ENCODE results near the gene PROSER3. TPM values are rescaled to one million over a fixed set of nuclear protein-coding genes. Genes with fewer than 3 reads are reported as not detected.
A peak's percentile ranks its signal among the peaks of the same experiment; 100 is the strongest.

The PROSER3 gene
- total and polyA plus RNA-seq, 2 donors (not counting 1 experiment from before 2014, with no cell fraction given), result 26.0 to 61.0 TPM

DNA sequence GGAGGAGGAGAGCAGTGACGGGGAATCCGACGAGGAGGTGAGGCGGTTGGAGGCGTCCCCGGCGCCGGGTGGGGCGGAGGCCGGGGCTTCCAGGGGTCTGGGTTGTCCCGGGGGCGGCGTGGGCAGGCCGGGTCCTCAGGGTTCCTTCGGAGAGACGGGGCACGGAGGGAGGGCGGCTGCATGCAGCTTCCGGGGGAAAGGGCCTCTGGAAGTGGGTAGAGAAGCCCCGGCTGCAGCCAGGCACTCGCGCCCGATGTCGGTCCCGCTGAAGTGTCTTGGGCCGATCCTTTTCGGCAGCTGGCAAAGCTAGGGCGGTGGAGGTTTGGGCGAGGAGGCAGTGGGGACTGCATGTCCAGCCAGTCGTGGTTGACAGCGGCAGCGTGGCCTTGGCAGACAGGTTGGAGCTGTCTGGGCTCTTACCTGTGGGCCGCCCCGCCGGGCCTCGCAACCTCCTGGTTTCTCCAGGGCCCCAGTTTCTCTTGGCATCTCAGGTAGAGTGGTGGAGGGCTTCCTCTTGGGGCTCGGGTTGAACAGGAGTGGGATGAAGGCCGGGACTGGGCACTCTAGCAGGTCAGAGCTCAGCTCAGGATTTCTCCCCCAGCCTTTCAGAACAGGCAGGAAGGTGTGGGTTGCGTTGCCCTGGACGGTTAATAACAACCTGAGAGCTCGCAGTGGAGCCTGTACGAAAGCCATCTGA lies 39.5 kb upstream of the PROSER3 start:
- H3K4me1 ChIP-seq (ENCODE audit: control insufficient read depth in 2 of 2, insufficient read depth in 2 of 2, low read length in 2 of 2), result peaks cover 19 to 51% of the 10 kb centered on the region in 2 donors
- ATAC-seq (ENCODE audit: low read depth) (no peak), DNase-seq (peak; percentile 57)
- no peaks in the 10 kb centered on the region for H3K9me3 ChIP-seq (ENCODE audit: control extremely low read depth in 1 of 3, control insufficient read depth in 2 of 3, insufficient read depth in 1 of 3, low read length in 2 of 3)
- intact Hi-C loops (cut with micrococcal nuclease), result loop anchor here (10.0 kb wide), 2 partner anchors 186 to 374 kb away; partner anchors contain the start of genes FFAR1, HCST, NFKBID and TYROBP
- H3K27me3 Mint-ChIP-seq, result no peaks in the 10 kb centered on the region
- TF ChIP-seq EZH2 (IDR thresholded peaks at IDR 0.05; ENCODE audit: borderline replicate concordance, insufficient read depth, low read depth, low read length, poor library complexity, severe bottlenecking), result no peak
- TF ChIP-seq, protein P1, sequence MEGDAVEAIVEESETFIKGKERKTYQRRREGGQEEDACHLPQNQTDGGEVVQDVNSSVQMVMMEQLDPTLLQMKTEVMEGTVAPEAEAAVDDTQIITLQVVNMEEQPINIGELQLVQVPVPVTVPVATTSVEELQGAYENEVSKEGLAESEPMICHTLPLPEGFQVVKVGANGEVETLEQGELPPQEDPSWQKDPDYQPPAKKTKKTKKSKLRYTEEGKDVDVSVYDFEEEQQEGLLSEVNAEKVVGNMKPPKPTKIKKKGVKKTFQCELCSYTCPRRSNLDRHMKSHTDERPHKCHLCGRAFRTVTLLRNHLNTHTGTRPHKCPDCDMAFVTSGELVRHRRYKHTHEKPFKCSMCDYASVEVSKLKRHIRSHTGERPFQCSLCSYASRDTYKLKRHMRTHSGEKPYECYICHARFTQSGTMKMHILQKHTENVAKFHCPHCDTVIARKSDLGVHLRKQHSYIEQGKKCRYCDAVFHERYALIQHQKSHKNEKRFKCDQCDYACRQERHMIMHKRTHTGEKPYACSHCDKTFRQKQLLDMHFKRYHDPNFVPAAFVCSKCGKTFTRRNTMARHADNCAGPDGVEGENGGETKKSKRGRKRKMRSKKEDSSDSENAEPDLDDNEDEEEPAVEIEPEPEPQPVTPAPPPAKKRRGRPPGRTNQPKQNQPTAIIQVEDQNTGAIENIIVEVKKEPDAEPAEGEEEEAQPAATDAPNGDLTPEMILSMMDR (IDR thresholded peaks at IDR 0.05), result no peak
- peak overlapping the region; percentile 58 for H2AFZ ChIP-seq (ENCODE audit: insufficient read depth, low read depth, low read length, poor library complexity, severe bottlenecking)
- WGBS (ENCODE audit: insufficient coverage), result 2% methylated on average over 41 of the region's 42 CpGs
- H3K9ac ChIP-seq (ENCODE audit: low read length), result peak overlapping the region; percentile 64
- peaks cover 0 to 34% of the 10 kb centered on the region in 2 experiments for H3K36me3 ChIP-seq (replicated peaks in 1 of 2; ENCODE audit: control extremely low read depth in 1 of 2, control insufficient read depth in 1 of 2, extremely low read depth in 1 of 2, insufficient read depth in 2 of 2, low read length in 1 of 2)
- peaks cover 68% of the 10 kb centered on the region for H3K79me2 ChIP-seq (ENCODE audit: control insufficient read depth, insufficient read depth, low read length)
- peak overlapping the region; percentile 90 for H3K4me3 Mint-ChIP-seq
- ChIA-PET CTCF (interaction anchor here (0.8 to 2.6 kb wide), 4 partner anchors 19 to 208 kb away, joined by 3 to 7 read pairs (median 3); no protein-coding TSS in a partner anchor), POLR2A (interaction anchor here (1.2 to 1.8 kb wide), 3 partner anchors 22 to 27 kb away, joined by 4 to 10 read pairs (median 7); partner anchors contain the start of genes IGFLR1, PSENEN and U2AF1L4)
- H3K9me3 Mint-ChIP-seq (ENCODE audit: insufficient read depth), result no peaks in the 10 kb centered on the region
- peak overlapping the region; percentile 17 to 71 (median 63) for H3K4me3 ChIP-seq (ENCODE audit: control extremely low read depth in 1 of 5, extremely low read depth in 1 of 5, insufficient read depth in 1 of 5, low read depth in 2 of 5, low read length in 4 of 5)
- H3K4me1 Mint-ChIP-seq, result peaks cover 52% of the 10 kb centered on the region
- peak overlapping the region; percentile 18 to 65 for H3K27ac ChIP-seq (ENCODE audit: low read length in 2 of 2)
- peak overlapping the region; percentile 85 for H3K4me2 ChIP-seq (replicated peaks; ENCODE audit: low read depth, low read length, poor library complexity, severe bottlenecking)
- H3K27ac Mint-ChIP-seq, result peak overlapping the region; percentile 85
- H3K27me3 ChIP-seq (replicated peaks in 1 of 4; ENCODE audit: control extremely low read depth in 1 of 4, control insufficient read depth in 3 of 4, insufficient read depth in 4 of 4, low read length in 3 of 4), result no peaks in the 10 kb centered on the region
- H4K20me1 ChIP-seq (ENCODE audit: control insufficient read depth, insufficient read depth, low read length, poor library complexity, severe bottlenecking), result peaks cover 50% of the 10 kb centered on the region

All from B cell (primary cell).